HG02938 (cell line): ENCODE measurements around the gene ERP44.
"Not testable (repeated sequence)": the region's sequence is repeated elsewhere in the genome, so short reads cannot be mapped to it uniquely, and the experiment has no call there.

Source experiments
- ATAC-seq: cut with Tn5 transposase; IDR thresholded peaks from one replicate; pipeline ENCODE4 v1.9.1; 2021; ENCODE audit warnings: mild to moderate bottlenecking, moderate library complexity; ENCODE audit not compliant: unreplicated experiment

The ERP44 gene

DNA sequence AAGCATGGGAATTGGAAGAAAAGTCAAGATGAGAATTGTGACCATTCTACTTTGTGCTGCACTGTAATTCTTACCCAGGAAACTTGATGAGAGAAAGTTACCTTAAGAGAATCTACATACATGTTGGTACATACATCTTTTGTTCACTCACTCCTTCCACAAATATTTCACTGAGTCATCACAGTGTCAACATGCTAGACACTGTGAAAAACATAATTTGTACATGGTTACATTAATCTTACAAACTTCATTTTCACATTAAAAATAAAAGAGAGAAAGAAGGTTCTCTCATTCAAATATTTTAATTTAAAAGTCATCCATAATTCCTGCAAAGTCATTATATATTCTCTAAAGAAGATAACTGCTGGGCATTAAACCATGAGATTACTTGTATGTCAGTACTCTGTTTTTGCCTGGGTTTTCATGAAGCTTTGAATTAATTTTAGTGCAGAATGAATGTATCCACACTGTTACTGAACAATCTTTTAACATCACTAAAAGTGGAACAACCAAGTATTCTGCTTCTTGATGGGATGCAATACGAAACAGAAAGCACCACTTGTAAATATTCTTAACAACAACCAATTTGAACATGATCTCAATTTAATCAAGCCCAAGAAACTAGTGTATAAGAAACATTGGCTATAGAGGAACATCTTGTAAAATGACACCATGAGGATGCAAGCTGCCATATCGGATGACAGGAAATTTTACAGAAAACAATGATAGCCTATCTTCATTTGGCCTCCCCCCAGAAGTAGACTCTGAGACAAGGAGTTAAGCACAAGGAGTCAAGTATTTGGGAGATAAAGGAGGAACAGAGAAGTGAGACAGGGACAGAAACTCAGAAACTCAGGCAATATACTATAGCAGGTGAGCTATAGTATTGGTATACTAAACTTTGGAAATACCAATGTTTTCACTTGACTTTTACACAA is 28.4 kb downstream of the ERP44 start:
- ATAC-seq = no peak

DNA sequence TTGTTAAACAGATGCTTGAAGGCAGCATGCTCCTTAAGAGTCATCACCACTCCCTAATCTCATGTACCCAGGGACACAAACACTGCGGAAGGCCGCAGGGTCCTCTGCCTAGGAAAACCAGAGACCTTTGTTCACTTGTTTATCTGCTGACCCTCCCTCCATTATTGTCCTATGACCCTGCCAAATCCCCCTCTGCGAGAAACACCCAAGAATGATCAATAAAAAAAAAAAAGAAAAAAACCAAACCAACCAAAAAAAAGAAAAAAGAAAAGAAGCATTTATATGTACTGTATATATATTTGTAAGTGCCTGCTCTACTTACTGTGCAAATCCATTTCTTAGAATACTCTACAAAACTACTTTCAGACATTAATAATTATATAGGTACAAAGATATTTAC is 29.7 kb downstream of the ERP44 start:
- not testable (repeated sequence) for ATAC-seq

DNA sequence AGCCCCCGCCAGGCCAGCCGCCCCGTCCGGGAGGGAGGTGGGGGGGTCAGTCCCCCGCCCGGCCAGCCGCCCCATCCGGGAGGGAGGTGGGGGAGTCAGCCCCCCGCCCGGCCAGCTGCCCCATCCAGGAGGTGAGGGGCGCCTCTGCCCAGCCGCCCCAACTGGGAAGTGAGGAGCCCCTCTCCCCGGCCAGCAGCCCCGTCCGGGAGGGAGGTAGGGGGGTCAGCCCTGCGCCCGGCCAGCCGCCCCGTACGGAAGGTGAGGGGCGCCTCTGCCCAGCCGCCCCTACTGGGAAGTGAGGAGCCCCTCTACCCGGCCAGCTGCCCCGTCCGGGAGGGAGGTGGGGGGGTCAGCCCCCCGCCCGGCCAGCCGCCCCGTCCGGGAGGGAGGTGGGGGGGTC is 30.8 kb downstream of the ERP44 start:
- ATAC-seq = not testable (repeated sequence)

DNA sequence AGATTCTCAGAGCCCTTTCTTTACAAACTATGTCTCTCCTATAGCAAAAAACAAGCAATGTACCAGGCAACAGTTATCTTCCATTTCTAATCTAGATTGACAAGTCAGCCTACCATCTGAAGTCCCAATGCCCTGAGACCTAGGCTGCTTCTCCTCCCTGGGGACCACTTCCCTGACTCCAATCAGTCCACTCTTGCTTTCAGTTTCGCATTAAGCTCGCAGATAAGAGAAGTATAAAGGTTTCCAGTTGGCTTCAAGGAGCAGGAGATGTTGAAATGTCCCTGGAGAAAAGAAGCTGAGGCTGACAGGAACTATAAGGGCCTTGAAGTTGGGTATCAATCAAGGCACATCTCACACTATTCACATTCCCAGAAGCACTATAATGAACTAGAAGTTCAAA is 32.3 kb downstream of the ERP44 start:
- peak; percentile 93 for ATAC-seq

DNA sequence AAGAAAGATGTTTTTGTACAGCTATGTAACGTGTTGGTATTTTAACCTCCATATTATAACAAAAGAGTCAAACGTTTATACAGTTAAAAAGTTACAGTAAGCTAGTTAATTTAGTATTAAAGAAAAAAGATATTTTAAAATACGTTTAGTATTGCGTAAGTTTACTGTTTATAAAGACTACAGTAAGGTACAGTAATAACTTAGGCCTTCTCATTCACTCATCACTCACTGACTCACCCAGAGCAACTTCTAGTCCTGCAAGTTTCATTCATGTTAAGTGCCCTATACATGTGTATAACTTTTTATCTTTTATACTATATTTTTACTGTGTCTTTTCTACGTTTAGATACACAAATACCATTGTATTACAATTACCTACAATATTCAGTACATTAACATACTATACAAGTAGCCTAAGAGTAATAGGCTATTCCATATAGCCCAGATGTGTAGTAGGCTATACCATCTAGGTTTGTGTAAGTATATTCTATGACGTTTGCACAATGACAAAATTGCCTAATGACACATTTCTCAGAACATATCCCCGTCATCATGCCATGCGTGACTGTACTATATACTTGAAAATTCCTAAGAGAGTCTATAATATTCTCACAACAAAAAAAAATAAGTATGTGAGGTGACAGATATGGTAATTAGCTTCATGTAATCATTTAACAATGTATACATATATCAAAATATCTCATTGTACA is 33.8 kb downstream of the ERP44 start:
- no peak for ATAC-seq

DNA sequence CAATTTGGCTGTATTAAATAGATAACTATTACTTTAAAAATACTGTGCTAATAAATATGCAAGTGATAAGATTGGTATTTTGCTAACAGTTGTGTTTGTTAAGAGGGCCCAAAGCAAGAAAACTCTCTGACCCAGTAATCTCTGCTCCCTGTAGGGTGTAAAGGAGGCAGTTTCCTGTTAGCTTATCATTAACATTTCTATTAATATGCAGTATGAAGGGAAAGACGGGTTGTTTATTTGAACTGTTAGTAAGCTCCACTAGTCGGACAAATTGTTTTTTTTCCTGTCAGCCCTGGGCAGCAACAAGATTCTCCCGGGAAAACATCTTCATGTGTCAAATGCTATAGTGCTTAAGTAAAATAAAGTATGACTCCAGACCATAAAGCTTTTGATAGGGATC is 35.6 kb downstream of the ERP44 start:
- no peak for ATAC-seq

DNA sequence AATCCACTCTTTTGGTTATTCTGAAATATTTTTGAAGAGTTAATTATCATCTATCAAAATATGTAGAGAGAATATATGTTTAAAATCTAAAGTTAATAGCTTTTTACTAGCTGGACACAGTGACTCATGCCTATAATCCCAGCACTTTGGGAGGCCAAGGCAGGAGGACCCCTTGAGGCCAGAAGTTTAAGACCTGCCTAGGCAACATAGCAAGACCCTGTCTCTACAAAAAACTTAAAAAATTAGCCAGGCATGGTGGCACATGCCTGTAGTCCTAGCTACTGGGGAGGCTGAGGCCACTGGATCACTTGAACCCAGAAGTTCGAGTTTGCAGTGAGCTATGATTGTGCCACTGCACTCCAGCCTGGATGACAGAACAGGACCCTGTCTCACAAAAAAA is 36.1 kb downstream of the ERP44 start:
- ATAC-seq = not testable (repeated sequence)

DNA sequence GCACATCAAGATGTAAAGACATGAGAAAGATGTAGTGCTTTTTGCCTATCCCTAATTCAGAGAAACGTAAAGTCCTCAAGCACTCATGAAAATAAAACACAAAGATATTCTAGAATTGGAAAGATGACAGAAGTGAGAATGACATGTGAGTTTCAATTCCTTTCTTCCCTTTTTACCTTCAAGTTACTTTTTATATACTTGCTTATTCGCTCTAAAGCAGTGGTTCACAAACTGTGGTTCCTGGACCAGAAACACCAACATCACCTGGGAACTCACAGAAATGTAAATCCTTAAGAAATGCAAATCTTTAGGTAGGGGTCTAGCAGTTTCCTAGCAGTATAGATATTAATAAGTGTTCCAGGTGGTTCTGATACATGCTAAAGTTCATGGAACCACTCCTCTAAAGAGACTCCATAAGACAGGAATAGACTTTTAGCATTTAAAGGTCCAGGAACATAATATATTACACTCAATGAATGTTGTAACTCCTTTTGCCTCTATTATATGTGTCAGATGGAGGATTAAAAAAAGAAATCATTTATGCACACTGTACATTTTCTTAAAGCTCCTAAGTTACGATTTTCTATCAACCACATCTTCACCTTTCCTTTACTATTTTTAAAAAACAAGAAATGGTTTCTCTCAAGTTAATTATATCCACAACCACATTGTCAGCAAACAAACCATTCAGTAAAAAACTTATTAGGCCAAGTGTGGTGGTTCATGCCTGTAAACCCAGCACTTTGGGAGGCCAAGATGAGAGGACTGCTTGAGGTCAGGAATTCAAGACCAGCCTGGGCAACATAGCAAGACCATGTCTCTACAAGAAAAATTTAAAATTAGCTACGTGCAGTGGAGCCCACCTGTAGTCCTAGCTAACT is 39.9 kb downstream of the ERP44 start:
- peak; percentile 59 for ATAC-seq

DNA sequence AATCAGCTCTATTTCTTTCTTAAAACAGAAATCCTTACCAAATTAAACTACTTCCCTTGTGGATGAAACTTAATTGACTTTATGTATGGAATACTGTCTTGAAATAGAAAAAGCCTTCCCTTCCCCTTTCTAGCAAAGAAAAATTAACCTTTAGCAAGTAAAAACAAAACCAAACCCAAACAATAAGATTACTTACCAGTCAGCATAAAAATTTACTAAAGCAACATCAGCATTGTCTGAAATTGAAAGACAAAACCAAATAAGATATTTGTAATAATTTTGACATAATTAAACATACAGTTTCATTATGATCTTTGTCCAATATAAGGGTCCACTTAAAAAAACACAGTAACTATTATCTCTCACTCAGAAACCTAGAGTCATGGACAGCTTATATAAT is 41.2 kb downstream of the ERP44 start:
- ATAC-seq = no peak

DNA sequence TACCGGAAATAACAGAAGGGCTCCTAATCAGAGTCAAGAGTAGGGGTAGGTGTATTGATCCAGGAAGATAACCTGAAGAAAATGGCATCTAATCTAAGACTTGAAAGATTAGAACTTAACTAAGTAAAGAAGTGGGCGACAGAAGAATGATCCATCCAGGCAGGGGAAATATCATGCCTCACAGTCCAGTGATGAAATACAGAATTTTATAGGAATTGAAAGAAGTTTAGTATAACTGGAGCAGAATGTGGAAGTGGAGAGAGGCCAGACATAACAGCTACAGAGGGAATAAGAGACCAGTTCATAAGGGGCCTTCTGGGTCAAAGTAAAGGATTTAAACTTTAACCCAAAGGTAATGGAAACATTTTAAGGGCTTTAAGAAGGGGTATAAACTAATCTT is 42.2 kb downstream of the ERP44 start:
- no peak for ATAC-seq

DNA sequence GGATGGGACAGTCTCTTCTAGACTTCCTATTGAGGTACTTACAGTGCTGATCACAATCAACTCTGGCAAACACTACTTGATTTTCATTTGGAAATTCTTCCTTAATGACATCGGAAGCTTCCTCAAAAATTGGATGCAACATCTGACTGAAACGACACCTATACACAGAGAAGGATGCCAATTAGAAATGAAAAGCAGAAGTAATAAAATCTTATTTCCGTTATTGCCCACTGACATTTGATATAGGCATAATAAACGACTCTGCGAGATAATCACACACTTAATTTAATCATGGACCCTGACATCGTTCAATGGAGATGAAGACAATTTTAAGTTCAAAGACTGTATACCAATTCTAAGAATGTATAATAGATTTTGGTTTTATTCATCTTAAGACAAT is 46.4 kb downstream of the ERP44 start:
- no peak for ATAC-seq

DNA sequence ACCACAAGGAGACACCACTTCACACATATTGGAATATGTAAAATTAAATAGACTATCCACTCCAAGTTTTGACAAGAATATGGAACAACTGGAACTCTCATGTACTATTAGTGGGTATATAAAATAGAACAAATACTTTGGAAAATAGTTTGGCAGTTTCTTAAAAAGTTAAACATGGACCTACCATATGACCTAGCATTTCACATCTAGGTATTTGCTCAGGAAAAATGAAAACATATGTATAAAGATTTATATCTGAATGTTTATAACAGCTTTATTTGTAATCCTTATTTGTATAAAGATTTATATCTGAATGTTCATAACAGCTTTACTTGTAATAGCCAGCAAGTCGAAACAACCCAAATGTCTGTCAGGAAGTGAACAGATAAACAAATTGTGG is 49.2 kb downstream of the ERP44 start:
- no peak for ATAC-seq

DNA sequence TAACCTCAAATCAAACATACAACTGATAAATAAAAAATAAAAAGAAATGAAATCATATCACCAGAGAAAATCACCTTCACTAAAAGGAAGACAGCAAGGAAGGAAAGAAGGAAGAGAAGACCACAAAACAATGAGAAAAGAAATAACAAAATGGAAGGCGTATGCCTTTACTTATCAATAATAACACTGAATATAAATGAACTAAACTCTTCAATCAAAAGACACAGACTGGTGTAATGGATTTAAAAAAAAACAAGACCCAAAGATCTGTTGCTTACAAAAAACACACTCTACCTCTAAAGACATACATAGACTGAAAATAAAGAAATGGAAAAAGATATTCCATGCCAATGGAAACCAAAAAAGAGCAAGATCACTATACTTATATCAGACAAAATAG is 60.3 kb downstream of the ERP44 start:
- ATAC-seq = no peak

DNA sequence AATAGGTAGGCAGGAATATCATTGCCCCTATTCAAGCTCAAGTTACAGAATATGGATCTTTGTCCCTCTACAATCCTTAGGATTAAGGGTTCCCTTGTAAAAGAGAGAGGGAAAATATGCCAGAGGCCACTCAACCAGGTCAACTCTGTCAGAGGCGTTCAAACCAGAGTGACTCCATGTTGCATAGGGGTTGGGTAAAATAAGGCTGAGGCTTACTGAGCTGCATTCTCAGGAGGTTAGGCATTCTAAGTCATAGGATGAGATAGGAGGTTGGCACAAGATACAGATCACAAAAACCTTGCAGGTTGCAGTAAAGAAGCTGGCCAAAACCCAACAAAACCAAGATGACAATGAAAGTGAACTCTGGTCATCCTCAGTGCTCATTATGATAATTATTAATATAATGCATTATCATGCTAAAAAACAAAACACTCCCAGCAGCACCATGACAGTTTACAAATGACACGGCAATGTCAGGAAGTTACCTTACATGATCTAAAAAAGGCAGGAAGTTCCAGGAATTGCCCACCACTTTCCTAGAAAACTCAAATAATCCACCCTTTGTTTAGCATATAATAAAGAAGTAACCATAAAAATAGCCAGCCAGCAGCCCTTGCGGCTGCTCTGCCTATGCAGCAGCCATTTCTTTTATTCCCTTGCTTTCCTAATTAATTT is 64.8 kb downstream of the ERP44 start:
- ATAC-seq = no peak

DNA sequence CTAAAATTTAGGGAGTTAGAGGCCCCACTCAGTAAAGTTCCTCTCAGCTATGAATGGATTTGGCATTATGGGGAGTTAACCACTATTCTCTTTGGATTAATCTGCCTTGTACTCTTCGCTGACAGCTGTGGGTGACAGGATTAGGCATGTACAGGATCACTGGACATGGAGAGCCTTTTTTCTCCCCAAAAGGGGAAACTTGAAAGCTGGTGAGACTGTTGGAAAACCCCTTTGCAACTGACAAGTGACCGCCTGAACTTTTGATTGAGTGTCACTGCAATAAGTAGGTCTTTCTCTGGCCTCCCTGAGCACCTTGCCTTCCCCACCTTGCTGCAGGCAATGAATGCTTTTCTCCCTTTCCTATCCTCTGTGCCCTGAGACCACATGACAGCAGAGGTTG is 68.3 kb downstream of the ERP44 start:
- no peak for ATAC-seq

DNA sequence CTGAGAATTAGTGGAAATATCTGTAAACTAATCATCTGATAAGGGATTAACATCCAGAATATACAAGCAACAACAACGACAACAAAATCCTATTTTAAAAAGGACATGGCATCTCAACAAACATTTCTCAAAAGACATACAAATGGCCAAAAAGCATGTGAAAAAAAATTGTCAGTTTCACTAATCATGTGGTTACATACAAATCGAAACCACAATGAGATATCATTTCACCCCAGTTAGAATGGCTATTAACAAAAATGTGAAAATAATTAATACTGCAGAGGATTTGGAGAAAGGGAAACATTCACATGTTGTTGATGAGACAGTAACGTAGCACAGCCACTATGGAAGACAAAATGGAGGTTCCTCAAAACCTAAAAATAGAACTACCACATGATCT is 69.5 kb downstream of the ERP44 start:
- ATAC-seq = no peak

DNA sequence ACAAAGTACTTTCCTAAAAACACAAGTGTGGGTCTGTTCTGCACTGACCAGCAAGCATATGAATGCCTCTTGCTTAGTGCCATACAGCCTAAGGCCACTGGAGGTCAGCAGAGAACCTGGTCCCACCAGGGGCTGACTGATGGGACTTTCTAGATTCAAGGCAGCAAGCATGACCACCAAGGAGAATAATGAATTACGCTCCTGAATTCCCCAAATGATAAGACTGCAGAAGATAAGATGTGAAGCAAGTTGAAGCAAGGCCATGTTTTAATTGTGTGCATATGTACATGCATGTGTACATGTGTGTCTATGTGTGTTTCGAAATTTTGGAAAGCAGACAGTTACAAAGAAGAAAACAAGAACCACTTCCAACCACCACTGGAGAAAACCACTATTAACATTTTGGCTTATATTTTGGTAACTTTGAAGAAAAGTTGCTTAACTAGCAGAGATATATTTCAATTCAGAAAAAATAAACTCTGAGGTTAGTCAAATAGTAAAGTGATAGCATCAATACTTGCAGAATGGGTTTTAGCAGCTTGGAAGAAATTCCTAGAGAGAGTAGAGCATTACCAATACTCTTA is 70.5 kb downstream of the ERP44 start:
- peak; percentile 78 for ATAC-seq

DNA sequence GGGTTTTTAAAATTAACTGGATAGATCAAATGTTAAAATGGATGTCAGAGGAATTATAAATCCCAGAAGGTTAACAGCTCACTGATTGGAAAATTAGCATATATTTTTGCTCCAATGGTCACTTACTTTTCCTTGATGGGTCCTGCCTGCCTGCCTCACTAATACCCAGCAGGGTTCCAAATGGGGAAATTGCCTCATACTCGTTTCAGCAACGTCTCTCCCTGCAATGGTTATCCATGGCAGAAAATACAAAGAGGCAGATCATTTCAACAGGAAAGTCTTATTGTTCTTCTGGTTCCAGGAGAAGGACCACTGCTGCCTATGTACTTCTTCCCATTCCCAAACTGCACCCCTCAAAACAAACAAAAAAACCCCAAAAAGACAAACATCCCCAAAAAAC is 71.3 kb downstream of the ERP44 start:
- no peak for ATAC-seq

DNA sequence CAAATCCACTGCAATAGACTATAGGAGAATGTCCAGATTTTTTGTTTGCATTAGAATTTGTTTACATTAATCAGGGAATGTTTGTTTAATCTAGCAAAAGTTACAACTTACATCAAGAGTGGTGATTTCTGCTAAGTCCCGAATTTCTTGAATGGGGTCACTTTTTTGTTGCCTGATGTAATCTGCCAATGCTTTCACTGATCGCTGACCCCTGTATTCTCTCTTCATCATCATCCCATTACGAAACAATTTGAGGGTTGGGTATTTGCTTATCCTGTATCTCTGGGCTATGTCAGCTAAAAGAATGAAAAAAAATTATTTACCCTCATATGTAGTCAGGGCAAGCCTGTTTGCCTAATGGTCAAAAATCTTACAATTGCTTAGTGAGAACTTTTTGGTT is 76.9 kb downstream of the ERP44 start:
- no peak for ATAC-seq

DNA sequence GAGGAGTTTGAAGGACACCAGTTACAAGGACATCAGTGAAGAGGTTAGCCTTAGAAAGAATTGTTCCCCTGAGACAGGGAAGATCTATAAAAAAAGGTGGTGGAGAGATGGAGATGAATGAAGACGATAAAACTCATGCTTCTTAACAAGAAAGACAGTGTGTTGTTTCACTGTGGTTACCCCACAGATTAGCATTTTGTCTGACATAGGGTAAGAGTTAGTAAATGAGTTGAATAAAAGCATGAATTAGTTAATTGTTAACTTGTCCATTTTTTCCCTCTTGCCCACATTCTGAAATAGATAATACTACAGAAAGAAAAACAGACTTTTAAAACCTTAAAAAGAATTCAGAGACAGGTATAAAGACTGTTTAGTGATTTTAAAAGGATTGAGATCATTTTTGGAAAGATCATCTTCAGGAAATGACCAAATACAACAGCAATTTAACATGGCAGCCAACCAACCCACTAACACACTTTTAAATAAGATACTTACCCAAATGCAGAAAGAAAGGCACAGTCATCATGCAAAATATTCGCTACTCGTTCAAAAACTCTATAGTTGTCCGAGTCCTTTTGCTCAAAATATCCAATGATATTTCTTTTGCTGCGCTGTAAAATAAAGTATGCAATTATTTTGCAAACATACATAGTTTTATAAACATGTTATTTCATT is 78.5 kb downstream of the ERP44 start:
- no peak for ATAC-seq
